Fibroblast of pulmonary artery (primary cell): ENCODE measurements around the gene APOBEC3F.

Experiments
- DNase-seq: peaks from one replicate; pipeline ENCODE4 v3.0.0-alpha.2; 2010; ENCODE audit warnings: low read depth
- H3K4me3 ChIP-seq: replicated peaks from 2 replicates; pipeline ENCODE4 v1.5.1; 2011; ENCODE audit warnings: low read depth, mild to moderate bottlenecking, control low read depth, low read length, moderate library complexity
- TF ChIP-seq, protein P1 (sequence below): IDR thresholded peaks from 2 replicates; pipeline ENCODE4 v1.5.1; 2011; ENCODE audit warnings: mild to moderate bottlenecking, control low read depth, low read length, inconsistent platforms; ENCODE audit errors: missing control alignments

Gene APOBEC3F

DNA sequence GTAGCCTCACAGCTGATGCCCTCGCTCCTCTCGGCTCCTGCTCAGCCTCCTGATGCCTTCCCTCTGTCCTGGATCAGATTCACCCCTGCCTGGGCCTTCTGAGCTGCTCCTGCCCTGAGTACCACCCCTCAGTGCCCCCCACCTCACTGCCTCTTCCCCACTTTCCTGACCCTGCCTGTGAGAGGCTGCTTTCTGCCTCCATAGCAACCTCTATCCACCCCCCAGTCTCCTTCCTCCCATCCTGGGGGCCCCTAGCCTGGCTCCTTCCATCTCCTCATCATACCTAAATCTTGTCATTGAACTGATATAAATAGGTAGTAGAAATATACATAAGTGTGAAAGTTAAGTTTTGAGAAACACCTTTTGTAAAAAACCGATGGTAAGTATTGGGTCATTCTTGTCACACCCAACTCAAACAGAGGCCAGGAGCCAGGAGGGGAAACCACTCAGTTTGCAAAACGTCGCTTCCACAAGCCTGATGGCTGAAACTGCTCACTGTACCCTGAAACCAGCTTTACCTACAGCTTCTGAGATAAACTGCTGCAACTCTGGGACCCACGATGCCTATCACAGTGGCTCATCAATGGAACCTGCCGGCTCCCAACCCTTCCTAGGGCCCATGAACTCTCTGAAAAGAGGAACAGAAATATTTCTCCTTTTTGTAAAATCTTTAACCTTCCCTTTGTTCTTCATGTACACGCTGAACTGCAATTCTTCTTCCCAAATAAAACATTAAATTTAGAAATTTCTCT lies 51.6 kb downstream of the APOBEC3F start:
- DNase-seq, result no peak
- TF ChIP-seq, protein P1, sequence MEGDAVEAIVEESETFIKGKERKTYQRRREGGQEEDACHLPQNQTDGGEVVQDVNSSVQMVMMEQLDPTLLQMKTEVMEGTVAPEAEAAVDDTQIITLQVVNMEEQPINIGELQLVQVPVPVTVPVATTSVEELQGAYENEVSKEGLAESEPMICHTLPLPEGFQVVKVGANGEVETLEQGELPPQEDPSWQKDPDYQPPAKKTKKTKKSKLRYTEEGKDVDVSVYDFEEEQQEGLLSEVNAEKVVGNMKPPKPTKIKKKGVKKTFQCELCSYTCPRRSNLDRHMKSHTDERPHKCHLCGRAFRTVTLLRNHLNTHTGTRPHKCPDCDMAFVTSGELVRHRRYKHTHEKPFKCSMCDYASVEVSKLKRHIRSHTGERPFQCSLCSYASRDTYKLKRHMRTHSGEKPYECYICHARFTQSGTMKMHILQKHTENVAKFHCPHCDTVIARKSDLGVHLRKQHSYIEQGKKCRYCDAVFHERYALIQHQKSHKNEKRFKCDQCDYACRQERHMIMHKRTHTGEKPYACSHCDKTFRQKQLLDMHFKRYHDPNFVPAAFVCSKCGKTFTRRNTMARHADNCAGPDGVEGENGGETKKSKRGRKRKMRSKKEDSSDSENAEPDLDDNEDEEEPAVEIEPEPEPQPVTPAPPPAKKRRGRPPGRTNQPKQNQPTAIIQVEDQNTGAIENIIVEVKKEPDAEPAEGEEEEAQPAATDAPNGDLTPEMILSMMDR, result no peak
- no peak overlapping the region for H3K4me3 ChIP-seq

DNA sequence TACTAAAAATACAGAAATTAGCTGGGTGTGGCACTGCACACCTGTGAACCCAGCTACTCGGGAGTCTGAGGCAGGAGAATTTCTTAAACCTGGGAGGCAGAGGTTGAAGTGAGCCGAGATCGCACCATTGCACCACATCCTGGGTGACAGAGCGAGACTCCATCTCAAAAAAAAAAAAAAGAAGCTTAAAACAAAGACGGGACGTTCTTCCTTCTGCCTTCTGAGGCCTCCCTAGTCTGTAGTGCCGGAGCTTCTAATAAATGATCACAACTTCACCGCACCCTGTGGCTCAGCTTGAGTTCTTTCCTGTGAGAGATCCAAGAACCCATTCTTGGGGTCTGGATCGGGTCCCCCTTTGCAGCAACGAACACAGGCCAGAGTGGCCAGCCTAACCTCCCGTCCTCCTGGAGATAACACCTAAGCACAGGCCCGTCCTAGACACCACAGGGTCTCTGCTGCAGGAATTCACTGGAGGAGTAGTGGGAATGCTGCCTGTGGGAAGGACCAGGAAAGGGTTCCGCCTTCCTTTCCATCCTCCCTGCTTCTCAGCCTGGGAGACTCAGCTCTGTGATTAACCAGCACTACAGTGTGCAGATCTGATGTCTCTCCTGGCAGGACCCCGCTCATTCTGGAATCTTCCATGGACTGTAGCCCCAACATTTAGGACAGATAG lies 54.2 kb downstream of the APOBEC3F start:
- TF ChIP-seq, protein P1, result no peak
- H3K4me3 ChIP-seq, result no peak overlapping the region
- DNase-seq, result no peak

DNA sequence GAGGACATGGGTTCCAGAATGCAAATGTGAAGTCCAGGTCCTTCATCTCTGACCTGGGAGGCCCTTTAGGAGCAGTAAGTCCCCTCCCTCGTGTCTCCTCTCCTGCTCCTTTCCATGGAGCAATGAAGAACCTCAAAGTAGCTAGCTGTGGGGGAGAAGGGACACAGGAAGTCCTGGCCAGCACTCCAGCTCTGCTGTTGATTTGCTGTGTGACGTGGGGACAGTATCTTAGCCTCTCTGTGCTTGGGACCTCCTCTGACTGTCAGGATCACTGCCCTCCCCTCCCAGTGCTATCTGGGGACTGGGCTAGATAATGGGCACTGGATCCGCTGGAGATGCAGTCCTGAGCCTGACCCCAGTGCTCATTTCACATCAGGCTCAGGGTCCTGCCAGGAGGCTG lies 55.3 kb downstream of the APOBEC3F start:
- TF ChIP-seq, protein P1, result no peak
- no peak overlapping the region for H3K4me3 ChIP-seq

DNA sequence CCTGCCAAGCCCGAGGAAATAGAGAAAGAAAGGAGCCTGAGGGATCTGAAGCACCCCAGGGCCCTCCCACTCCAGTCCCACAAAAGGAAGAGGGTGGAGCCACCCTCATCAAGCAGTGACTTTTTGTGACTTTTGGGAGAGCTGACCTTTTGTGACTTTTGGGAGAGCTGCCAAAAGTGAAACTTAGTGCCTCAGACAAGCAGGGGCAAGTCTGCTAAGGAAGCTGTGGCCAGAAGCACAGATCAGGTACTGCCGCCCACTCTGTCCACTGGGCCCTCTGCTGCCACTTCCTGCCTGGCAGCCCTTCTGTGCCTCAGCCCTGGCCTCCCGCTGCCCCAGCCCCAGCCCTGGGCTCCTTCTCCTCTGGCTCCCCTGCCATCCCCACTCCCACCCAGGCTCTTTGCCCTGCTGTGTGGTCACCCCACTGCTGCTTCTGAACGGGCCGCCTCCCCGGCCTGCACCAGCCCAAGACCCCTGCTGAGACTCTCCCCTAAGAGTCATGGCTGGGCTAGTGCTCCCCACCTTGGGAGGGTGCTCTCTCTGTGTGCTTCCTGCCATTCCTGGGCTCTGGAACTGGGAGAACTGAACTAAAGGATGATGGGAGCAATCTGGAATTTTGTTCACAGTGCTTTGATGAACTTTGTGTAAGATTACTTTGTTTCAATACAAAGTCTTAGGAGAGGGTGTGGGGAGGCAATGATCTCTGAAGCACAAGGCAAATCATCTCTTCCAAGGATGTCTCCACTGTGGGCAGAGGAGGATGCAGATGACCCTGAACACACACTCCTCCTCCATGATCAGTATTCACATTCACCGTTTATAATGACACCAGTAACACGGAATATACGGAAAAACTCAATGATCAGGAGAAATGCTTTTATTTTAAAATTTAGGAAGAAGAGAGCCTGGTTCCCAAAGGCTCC lies 56.7 kb downstream of the APOBEC3F start, which contains the start of gene APOBEC3H:
APOBEC3H (plus strand) TSS at position 147 of the 923 bp plus-strand sequence. CDS start 3,035 bp downstream, outside the sequence.
- no peak within 1 kb of the TSS for H3K4me3 ChIP-seq
- TF ChIP-seq, protein P1, result no peak
- no peak for DNase-seq

More for the DNA sequence above, 55.3 kb downstream of the APOBEC3F start:
- no peak for DNase-seq

DNA sequence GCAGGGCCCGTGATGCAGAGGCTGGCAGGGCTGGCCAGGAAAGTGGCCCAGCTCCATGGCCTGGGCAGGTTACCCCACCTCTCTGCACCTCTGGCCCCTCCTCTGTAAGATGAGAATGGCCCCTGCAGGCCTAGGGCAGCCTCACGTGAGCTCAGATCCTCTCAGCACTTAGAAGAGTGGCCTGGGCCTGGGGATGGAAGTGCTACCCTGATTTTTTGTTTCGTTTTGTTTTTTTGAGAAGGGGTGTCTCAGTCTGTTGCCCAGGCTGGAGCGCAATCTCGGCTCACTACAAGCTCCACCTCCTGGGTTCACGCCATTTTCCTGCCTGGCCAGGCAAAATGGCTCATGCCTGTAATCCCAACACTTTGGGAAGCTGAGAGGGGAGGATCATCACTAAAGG lies 57.4 kb downstream of the APOBEC3F start:
- no peak for DNase-seq
- H3K4me3 ChIP-seq, result no peak overlapping the region
- TF ChIP-seq, protein P1, result no peak

DNA sequence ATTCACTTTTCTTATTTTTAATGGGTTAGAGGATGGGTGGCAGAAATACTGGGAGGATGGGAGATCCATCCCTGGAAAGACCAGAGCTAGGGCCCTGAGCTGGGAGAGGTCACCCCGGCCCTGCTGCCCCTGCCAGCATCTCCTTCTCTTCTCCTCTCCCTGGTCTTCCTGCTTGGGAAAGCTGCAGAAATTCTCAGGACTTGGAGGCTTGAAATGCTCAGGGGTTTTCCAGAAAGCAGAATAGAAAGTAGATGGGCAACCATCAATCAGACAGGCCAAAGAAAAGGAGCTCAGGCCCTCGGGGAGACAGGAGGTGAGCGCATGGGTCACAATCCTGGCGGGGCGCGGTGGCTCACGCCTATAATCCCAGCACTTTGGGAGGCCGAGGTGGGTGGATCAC lies 57.9 kb downstream of the APOBEC3F start:
- TF ChIP-seq, protein P1, result no peak
- H3K4me3 ChIP-seq, result no peak overlapping the region
- no peak for DNase-seq
